RKO (cell line): ENCODE data around the gene TMEM236.
A peak's percentile ranks its signal among the peaks of the same experiment; 100 is the strongest.
"Not testable (repeated sequence)": the region's sequence is repeated elsewhere in the genome, so short reads cannot be mapped to it uniquely, and the experiment has no call there.

ENCODE experiments used
- DNase-seq: peaks from one replicate; pipeline ENCODE4 v3.0.0-alpha.2; 2016; ENCODE audit warnings: low spot score

TMEM236 gene, protein sequence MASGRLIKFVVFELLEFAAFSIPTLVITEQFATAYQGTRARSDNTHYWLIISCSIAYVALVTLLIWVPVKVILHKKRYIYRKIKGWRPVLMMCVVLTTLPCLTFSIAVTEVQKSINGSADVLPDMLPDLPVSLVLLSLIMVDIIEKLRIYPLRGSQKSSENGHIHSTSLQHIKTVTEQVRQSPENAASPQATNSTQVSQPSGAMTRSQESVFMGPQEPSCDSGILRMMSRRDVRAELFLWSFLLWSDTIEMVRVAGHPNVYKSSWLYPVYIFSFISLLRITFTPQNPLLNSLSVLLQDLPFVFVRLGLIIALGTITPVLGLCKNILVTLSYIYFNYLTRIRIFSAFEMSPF

DNA sequence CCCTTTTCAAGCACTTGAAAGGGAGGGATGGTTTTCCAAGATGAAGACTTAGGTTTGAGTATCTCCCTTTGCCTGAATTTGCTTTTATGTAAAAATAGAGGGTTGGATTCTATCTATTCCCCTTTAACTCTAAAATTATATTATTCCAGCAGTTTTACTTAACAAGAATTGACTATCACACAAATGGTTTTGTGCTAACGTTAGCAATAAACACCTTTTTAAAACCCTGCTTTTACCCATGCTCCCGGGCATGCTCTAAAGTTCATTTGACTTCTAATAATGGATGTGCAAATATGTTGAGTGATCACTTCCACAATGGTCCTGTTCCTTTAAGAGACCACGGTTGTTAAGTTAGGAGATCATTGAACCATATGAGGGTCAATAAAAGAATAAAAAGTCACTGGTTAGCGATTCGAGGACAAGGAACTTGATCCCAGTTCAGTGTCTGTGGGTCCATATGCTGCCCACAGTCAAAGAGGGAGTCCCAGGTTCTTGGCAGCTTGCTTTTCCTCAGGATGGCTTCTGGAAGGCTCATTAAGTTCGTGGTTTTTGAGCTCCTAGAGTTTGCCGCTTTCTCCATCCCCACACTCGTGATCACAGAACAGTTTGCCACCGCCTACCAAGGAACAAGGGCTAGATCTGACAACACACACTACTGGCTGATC lies at the start of gene TMEM236:
Gene TMEM236, plus strand, starts transcription at position 421 of the 665 bp plus-strand sequence. Its CDS starts 95 bp downstream, at position 516.
- DNase-seq = no peak

DNA sequence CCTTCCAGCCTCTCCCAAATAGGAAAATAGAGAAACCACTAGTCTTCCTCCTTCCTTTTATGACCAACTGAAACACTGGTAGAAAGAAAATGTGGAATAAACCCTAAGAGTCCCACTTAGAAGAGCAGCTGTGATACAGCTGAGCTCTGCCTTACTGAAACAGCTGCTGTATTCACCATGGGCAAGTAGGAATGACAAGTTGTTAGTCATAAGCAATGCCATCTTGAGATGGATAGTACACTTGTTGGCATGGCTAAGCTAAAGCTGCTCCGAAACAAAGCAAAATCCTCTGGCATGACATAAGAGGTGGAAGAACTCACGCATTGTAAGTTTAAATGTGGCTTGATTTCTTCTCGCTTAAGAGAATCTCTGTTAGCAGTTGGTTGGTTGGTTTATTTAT lies 48.3 kb upstream of the TMEM236 start:
- peak; percentile 38 for DNase-seq

DNA sequence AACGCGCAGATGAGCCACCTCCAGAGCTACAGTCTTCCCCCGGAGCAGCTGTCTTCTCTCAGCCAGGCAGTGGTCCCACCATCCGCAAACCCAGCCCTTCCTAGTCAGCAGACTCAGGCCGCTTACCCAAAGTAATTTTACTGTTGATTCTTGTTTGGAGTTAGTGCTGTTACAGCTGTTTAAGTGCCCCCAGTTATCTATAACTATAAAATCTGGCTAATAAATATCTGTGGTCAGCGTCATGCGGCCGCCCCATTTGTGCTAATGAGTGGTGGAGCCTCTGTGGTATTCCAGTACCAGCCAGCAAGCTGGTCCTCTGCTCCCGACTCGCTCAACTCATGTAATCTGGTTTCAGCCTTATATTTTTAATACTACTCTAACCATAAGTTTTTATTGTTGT lies 43.2 kb upstream of the TMEM236 start:
- DNase-seq = no peak

DNA sequence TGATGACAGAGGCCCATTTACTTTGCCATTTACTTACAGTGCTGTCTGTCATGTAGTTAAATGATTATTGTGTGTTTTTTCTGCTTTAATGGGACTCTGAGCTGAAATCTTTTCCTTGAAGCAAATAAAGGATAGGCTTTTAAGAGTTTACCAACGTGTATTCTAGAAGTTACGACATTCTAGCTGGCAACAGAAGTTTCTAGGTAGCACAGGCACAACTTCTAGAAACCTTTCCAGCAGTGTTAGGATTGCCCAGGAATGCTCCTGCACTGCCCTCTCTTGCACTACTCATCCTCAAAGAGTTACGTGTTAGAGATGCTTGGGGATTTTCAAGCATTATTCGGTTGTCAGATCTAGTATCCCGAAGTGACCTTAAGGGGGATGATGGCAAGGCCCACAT lies 42.5 kb upstream of the TMEM236 start:
- no peak for DNase-seq

DNA sequence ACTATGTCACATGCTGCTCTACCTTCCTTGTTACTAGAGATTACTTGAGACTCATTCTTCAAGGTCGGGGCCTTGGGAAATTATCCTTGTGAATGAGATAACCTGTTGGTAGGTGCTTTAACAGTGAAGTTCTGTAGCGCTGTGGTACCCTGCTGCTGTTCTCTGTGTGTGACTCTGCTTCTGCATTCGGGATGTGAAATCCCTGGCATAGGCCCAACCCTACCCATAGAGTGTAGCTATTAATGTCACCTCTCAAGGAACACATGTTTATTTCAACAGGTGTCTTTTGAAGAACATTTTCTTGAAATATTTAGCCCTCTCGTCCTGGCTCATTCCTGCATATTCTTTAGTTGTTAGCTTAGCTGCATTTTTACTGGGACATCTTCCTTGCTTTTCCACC lies 41.8 kb upstream of the TMEM236 start:
- no peak for DNase-seq

DNA sequence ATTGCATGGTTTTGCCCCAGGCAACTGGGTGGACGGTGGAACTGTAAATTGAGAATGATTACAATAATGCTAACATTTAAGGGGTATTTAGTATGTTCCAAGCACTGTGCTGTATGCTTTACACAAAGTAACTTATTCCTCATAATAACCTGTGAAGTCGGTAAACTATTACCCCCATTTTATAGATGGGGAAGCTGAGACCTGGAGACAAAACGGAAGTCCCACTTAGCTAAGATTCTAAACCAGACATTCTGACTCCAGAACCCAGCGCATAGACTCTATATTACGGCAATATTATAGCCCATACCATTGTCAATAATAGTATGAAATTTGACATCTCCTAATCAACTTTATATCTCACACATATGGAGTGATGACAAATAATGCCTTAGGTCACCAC lies 39.9 kb upstream of the TMEM236 start:
- DNase-seq = no peak

DNA sequence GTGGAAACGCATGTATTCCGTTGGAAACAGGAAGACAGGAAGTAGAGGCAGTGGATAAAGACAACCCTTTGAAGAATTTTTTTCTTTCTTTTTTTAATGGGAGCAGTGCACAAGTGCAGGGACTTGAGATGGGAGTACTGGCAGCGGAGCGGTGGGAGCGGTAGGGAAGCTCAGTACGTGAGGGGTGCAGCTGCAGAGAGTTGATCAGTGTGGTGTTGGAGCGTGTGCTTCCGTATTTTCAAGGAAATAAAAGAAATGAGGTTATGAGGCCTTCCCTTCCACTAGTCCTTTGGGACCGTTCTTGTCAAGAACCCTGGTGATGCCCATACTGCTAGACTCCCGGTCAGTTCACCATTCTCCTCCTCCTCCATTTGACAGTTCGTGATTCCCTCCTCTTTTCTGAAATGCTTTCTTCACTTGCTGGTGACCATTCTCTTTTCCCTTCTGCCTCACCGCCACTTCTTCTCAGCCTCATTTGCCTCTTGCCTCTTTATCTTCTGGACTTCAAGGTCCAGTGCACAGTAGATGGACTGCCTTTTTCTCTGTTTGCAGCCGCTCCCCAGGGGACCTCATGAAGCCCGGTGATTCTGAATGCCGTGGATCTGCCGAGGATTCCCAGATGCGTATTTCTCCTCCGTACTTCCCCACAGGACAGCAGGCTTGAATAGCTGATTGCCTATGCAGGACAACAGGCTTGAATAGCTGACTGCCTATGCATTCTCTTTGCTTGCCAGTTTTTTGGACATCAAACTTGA lies 39.1 kb upstream of the TMEM236 start:
- DNase-seq = no peak

DNA sequence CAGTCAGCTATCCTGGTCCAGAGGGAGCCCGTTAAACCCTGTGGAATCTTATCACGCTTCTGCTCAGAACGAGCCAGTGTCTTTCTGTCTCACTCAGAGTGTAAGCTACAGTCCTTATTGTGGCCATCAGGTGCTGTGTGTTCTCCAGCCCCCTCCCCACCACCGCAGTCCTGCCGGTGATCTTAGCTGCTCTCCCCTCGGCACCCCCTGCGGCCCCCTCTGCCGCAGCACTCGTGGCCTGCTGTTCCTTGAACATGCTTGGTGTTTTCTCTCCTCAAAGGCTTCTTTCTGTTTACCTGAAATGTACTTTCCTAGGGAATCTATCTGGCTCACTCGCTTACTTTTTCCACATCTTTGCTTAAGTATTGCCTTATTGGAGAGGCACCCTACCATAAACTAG lies 38.2 kb upstream of the TMEM236 start:
- DNase-seq = no peak

DNA sequence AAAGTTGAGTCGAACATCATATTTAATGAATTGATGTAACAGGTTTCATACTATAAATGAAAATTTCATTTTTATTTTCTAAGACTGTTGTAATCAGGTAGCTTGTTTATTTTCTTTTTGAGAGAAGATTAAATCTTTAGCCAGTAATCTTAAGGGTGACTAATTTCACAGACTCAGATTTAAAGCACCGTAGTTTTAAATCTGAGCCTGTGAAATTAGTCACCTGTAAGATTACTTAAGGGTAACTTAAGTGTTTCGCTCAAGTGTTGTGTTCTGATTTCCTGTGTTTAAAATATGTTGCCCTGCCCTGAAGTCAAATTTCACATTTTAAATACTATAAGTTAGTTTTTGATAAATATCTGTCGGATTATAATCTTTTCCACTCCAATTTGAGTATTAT lies 35.8 kb upstream of the TMEM236 start:
- no peak for DNase-seq

DNA sequence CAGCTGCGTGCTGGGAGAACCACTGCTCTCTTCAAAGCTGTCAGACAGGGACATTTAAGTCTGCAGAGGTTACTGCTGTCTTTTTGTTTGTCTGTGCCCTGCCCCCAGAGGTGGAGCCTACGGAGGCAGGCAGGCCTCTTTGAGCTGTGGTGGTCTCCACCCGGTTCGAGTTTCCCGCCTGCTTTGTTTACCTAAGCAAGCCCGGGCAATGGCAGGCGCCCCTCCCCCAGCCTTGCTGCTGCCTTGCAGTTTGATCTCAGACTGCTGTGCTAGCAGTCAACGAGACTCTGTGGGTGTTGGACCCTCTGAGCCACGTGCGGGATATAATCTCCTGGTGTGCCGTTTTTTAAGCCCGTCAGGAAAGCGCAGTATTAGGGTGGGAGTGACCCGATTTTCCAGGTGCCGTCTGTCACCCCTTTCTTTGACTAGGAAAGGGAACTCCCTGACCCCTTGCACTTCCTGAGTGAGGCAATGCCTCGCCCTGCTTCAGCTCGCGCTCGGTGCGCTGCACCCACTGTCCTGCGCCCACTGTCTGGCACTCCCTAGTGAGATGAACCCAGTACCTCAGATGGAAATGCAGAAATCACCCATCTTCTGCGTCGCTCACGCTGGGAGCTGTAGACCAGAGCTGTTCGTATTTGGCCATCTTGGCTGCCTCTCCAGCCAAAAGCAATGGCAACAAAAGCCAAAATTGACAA lies 29.5 kb upstream of the TMEM236 start:
- not testable (repeated sequence) for DNase-seq

DNA sequence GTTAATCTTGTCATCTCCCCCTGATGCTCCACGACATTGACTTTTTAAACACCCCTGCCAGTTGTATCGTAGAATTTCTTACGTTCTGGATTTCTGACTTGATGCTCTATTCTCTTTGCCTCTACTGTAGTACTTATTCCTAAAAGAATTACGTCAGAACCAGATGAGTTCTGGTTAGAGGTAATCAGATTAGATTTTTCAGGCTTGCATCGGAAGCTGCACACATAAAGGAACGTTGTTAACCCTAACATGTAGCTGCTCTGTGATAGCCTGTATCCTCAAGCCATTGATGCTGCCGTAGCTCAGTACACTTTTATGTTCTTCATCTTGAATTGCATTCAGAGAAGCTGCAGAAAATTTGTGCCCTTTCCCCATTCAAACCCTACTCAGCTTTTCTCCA lies 26.3 kb upstream of the TMEM236 start:
- DNase-seq = no peak

DNA sequence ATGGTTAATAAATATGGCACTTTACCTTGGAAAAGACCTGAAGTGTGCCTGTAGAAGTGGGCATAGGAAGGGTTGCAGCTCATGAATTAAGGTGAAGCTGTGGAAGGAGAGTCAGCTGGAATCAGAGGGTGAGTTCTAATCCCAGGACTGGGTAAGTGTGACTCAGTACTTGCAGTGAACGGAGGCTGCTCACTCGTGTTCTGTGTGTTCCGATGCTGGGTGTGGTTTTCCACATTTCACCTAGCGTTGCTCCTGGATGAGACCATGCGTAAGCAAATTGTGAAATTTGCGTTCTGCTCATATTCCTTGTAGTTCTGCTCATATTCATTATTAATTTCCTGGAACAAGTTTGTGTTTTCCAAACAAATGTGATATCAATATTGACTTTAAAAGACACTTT lies 22.4 kb upstream of the TMEM236 start:
- no peak for DNase-seq

DNA sequence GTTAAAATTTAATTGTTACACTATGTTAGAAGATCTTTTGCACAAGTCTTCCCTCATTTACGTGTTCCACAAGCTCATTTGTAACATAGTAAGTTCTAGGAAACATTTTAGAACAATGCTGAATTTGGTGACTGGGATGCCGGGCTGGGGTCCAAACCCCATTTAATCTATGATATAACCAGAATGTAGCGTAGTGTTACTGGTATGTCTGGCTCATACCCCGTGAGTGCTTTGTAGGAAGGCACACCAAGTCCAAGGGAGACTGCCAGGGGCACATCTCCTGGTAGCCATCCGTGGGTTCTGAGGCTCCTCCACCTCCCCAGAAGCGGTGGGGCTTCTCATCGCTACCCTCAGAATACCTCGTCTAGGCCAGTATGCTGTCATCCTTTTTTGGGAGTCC lies 21.3 kb upstream of the TMEM236 start:
- DNase-seq = no peak

DNA sequence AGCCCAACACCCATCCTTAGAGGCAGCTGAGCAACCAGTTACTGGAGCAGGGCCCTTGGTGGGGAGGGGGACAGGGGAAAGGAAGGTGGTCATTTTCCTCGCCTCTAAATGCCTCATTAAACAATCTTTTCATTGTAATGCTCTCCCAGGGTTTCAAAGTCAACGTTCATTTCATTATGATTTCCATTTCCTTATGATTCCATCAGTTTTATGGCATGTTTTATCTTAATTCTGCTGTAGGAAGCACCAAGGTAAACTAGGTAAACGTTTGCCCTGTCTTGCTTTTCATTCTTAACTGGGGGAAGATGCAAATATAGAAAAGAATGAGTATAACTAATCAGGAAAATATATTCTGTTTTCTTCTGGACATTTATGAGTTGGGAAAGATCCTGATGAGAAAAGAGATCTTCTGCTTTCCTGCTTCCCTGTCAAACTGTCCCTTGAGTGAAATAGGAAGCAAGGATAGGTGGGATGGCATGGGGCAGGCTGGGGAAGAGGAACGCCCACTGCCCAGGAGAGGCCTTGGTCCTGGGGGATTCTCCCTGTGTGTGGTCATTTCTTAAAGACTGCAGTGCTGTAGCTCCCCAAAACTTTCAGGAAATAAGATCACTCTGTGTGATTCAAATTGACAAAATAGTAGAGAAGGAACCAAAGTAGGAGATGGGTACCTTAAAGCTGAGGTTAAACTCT lies 20.5 kb upstream of the TMEM236 start:
- no peak for DNase-seq

DNA sequence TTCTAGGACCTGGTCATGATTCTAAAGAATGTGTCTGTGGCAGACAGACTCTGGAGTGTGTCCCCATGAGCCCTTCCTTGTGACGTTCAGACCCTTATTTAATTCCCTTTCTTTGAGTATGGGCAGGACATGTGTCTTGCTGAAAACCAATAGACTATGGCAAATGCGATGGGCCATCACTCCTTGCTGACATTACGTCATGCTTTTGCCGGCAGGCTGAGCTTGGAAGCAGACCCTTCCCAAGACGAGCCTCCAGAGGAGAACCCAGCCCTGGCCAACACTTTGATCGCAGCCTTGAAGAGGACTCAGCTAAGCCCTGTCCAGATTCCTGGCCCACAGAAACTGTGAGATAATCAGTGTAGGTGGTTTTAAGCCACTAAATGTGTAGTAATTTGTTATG lies 18.4 kb upstream of the TMEM236 start:
- DNase-seq = no peak

DNA sequence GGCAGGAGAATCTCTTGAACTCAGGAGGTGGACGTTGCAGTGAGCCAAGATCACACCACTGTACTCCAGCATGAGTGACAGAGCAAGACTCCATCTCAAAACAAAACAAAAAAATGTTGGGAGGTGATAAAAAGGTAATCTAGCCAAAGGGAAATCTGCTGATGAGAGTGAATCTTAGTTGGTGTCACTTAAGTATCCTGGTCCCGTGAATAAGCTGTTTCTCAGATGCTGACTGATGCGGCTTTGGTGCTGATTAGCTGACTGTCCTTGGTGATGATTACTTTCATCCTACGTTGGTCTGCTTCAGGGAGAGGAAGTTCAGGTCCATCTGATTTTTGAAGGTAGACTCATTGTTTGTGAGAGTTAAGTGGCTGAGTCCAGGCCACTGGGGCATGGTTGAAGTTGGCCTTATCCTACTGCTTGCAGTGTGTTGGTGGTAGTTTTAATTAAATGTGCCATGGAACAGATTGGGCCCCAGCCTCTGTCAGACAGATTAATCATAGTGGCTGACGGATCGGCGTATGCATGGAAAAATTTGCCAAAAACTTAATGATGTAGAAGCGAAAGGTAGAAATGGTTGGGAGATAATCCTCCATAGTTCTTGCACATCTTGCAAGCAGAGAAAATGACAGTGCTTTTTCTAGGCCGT lies 17.4 kb upstream of the TMEM236 start:
- no peak for DNase-seq

DNA sequence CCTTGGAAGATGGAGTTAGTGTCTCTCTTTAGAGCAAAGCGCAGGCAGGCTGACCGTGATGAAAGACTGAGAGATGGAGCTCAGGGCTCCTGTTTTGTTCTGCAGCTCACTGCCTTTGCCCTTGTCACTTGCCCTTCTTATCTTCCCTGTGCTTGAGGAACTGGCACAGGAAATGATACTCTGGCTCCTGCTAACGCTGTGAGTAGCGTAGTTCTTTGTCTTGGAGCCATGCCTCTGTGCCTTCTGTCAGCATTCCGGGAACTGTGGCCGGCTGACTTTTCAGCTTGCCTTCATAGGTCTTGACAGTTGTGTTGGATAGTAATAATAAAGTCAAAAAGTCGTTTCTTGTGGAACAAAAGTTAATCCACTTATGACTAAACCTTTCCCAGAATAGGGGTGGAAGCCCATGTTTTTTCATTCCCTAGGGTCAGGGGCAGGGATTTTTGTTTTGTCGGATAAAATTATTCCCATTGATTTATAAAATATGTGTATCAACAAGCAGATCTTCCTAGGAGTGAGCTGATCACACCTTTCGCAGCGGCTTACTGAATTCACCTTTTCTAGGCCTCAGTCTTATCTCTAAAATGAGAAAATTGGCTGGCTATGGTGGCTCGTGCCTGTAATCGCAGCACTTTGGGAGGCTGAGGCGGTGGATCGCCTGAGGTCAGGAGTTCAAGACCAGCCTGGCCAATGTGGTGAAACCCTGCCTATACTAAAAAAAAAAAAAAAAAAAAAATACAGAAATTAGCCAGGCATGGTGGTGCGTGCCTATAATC lies 16.6 kb upstream of the TMEM236 start:
- DNase-seq = no peak

DNA sequence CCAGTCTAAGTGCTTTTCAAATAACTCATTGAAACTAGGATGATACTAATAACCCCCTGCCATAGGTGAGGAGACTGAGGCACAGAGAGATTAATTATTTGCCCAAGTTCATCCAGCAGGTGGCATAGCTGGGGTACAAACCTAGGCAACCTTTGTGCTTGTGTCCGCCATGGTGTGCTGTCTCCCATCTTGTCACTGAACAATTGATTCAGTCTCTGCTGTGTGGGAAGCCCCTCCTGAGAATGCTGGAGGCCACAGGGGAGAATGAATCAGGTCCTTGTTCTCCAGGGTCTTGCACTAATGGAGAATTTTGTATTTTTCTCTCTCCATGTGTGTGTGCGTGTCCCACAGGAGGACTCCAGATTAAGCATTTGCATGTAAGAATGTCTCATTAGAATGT lies 15.8 kb upstream of the TMEM236 start:
- DNase-seq = no peak

DNA sequence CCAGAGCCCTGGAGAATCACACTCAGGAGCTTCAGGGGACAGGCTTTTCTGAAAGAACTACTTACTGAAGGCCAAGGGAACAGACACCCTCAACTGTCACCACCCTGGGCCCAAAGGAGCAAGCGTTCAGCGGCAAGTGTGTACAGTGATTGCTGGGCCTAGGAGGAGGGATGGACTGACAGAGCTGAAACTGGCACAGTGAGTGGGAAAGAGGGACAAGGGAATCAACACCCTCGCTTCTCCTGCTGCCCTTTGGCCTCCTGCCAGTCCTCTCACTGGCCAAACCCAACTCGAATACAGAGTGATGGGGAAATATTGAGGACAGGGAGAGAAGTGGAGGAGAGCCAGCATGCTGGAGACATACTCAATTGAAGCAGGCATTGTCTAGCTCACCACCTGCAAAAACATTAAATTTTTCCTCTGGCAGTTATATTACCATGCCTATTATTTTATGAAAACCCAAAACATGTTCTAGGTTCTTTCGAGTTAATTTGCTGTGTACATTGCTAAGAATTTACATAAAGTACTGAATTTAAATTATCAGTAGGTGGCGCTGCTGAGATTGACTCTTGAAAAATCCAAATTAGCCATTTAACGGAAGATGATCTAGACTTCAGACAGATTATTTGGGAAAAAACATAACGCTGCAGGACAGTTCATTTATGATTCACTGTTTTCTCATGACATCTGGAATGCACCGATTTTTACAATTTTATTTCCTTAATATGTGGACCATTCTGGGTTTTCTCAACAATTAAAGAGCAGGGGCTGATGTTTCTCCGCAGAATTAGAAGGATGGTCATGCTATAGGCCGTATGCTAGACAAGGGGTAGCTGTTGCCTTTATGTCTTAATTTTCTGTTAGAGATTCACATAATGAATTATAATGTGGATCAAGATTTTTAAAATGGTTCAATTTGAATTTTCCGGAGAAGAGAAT lies 14.7 kb upstream of the TMEM236 start:
- peak; percentile 67 for DNase-seq
